HEK293 (cell line): ENCODE measurements around the gene DEFB125.
A peak's percentile ranks its signal among the peaks of the same experiment; 100 is the strongest.

Experiments used
- CTCF ChIA-PET: fragments of 350-600 bp; formaldehyde crosslinking; extraction: SDS; loops from one replicate; lab custom pipeline; 2021; ENCODE audit warnings: antibody characterized with exemption; lab: Yijun Ruan, JAX
- POLR2A ChIA-PET: fragments of 300-600 bp; formaldehyde crosslinking; extraction: SDS; loops from one replicate; lab custom pipeline; 2020; ENCODE audit warnings: antibody characterized with exemption, inconsistent platforms; lab: Yijun Ruan, JAX
- H3K27ac ChIP-seq: fragments of 200-500 bp; sonication (Bioruptor generic); 2 replicates; pipeline ENCODE4 v1.5.1; 2014; ENCODE audit warnings: low read depth, low read length, control low read depth, inconsistent platforms; ENCODE audit errors: extremely low read depth
- H3K36me3 ChIP-seq, 2 experiments: fragments of 200-500 bp in 1 of 2; sonication (Bioruptor generic) in 1 of 2; 1 replicate in 1 of 2; 2 replicates in 1 of 2; pipeline ENCODE4 v1.5.1; 2014 to 2017; ENCODE audit warnings: inconsistent platforms in 2 of 2, low read length in 2 of 2; ENCODE audit not compliant: control insufficient read depth in 2 of 2, insufficient read depth in 1 of 2
- H3K4me1 ChIP-seq: fragments of 200-500 bp; sonication (Bioruptor generic); 2 replicates; pipeline ENCODE4 v1.5.1; 2014; ENCODE audit warnings: mild to moderate bottlenecking, low read length, inconsistent platforms; ENCODE audit not compliant: control insufficient read depth, insufficient read depth
- H3K4me3 ChIP-seq: 2 replicates; pipeline ENCODE4 v1.5.1; 2011; ENCODE audit warnings: low read depth, mild to moderate bottlenecking, control low read depth, low read length, moderate library complexity
- H3K9me3 ChIP-seq: fragments of 200-500 bp; sonication (Bioruptor generic); 2 replicates; pipeline ENCODE4 v1.5.1; 2014; ENCODE audit warnings: low read depth, low read length, inconsistent platforms; ENCODE audit not compliant: control insufficient read depth, insufficient read depth
- OSR2 ChIP-seq: fragments of 450-650 bp; formaldehyde crosslinking; IDR thresholded peaks from 2 replicates; pipeline ENCODE4 v1.5.1; 2016; ENCODE audit warnings: missing biosample characterization, missing genetic modification characterization
- TCF7L2 ChIP-seq: IDR thresholded peaks from 2 replicates; pipeline ENCODE4 v1.6.1; 2011; ENCODE audit warnings: low read depth, mild to moderate bottlenecking, inconsistent platforms, low read length, moderate library complexity, borderline replicate concordance
- YY1 ChIP-seq: fragments of 450-650 bp; formaldehyde crosslinking; IDR thresholded peaks from 2 replicates; pipeline ENCODE4 v1.5.1; 2018; ENCODE audit warnings: missing biosample characterization, missing genetic modification characterization
- ZNF114 ChIP-seq: fragments of 450-650 bp; formaldehyde crosslinking; IDR thresholded peaks from 2 replicates; pipeline ENCODE4 v1.5.0; 2017; ENCODE audit warnings: missing biosample characterization, missing genetic modification characterization
- ZNF140 ChIP-seq: fragments of 450-650 bp; formaldehyde crosslinking; IDR thresholded peaks from 2 replicates; pipeline ENCODE4 v1.5.1; 2016; ENCODE audit warnings: missing biosample characterization, missing genetic modification characterization
- ZNF214 ChIP-seq: fragments of 450-650 bp; formaldehyde crosslinking; IDR thresholded peaks from 2 replicates; pipeline ENCODE4 v1.5.1; 2017; ENCODE audit warnings: missing biosample characterization, mild to moderate bottlenecking, missing genetic modification characterization, borderline replicate concordance
- ZNF221 ChIP-seq: fragments of 450-650 bp; formaldehyde crosslinking; IDR thresholded peaks from 2 replicates; pipeline ENCODE4 v1.5.1; 2017; ENCODE audit warnings: missing biosample characterization, missing genetic modification characterization, borderline replicate concordance
- ZNF558 ChIP-seq: fragments of 450-650 bp; formaldehyde crosslinking; IDR thresholded peaks from 2 replicates; pipeline ENCODE4 v1.5.1; 2016; ENCODE audit warnings: missing biosample characterization, missing genetic modification characterization
- ZNF670 ChIP-seq: fragments of 450-650 bp; formaldehyde crosslinking; IDR thresholded peaks from 2 replicates; pipeline ENCODE4 v1.5.1; 2016; ENCODE audit warnings: missing biosample characterization, missing genetic modification characterization, low read depth
- ZNF707 ChIP-seq: fragments of 450-650 bp; formaldehyde crosslinking; IDR thresholded peaks from 2 replicates; pipeline ENCODE4 v1.5.1; 2016; ENCODE audit warnings: missing biosample characterization, missing genetic modification characterization
- ZNF747 ChIP-seq: fragments of 450-650 bp; formaldehyde crosslinking; IDR thresholded peaks from 2 replicates; pipeline ENCODE4 v1.5.1; 2016; ENCODE audit warnings: missing biosample characterization, missing genetic modification characterization
- ZNF768 ChIP-seq: fragments of 450-650 bp; formaldehyde crosslinking; IDR thresholded peaks from 2 replicates; pipeline ENCODE4 v1.5.1; 2018; ENCODE audit warnings: missing biosample characterization, mild to moderate bottlenecking, missing genetic modification characterization
- ZNF785 ChIP-seq: fragments of 450-650 bp; formaldehyde crosslinking; IDR thresholded peaks from 2 replicates; pipeline ENCODE4 v1.5.1; 2016; ENCODE audit warnings: missing biosample characterization, missing genetic modification characterization
- TF ChIP-seq, protein P1 (sequence below): fragments of 450-650 bp; formaldehyde crosslinking; IDR thresholded peaks from 2 replicates; pipeline ENCODE4; 2016; ENCODE audit warnings: missing biosample characterization, missing genetic modification characterization
- TF ChIP-seq, protein P2 (sequence below): fragments of 450-650 bp; formaldehyde crosslinking; IDR thresholded peaks from 2 replicates; pipeline ENCODE4 v1.5.1; 2017; ENCODE audit warnings: missing biosample characterization, missing genetic modification characterization
- TF ChIP-seq, protein P3 (sequence below): fragments of 450-650 bp; formaldehyde crosslinking; IDR thresholded peaks from 2 replicates; pipeline ENCODE4 v1.5.1; 2016; ENCODE audit warnings: missing biosample characterization, missing genetic modification characterization

The DEFB125 gene

DNA sequence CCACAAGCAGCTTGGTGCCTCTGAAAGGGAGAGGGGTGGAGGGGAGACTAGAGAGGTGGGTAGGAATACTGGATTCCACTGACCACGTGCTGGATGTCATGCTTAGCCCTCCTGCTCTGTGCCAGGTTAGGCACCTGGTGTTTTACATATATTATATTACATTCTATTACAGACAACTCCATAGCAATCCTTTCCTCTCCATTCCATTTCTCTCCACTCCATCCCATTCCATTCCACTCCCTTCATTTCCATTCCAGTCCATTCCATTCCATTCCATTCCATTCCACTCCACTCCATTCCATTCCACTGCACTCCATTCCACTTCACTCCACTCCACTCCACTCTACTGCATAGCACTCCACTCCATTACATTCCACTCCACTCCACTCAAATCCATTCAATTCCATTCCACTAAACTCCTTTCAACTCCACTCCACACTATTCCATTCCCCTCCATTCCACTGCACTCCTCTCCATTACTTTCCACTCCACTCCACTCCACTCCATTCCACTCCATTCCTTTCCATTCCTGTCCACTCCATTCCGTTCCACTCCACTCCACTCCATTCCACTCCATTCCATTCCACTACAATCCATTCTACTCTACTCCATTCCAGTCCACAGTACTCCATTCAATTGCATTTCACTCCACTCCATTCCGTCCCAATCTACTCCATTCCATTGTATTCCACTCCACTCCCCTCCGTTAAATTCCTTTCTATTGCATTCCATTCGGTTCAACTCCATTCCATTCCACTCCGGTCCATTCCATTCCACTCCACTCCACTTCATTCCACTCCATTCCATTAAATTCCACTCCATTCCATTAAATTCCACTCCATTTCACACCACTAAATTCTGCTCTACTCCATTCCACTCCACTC lies 27.2 kb upstream of the DEFB125 start (continued):
- TF ChIP-seq, protein P1, sequence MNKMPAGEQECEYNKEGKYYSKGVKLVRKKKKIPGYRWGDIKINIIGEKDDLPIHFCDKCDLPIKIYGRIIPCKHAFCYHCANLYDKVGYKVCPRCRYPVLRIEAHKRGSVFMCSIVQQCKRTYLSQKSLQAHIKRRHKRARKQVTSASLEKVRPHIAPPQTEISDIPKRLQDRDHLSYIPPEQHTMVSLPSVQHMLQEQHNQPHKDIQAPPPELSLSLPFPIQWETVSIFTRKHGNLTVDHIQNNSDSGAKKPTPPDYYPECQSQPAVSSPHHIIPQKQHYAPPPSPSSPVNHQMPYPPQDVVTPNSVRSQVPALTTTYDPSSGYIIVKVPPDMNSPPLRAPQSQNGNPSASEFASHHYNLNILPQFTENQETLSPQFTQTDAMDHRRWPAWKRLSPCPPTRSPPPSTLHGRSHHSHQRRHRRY (tag by site-specific recombination): peak; percentile 70; the same call in 1 of the 2 replicates

DNA sequence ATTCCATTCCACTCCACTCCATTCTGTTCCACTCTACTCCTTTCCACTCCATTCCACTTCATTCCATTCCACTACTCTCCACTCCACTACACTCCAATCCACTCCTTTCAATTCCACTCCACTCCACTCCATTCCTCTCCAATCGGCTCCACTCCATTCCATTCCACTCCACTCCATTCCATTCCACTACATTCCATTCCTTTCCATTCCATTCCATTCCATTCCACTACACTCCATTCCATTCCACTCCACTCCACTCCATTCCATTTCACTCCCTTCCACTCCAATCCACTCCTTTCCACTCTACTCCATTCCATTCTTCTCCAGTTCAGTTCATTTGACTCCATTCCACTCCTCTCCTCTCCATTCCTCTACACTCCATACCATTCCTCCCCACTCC lies 26.2 kb upstream of the DEFB125 start:
- H3K9me3 ChIP-seq: peaks cover 5% of the 10 kb centered on the region
- no peak for TF ChIP-seq ZNF768 (tag by site-specific recombination)
- no peak for TF ChIP-seq ZNF214 (tag by site-specific recombination)
- TF ChIP-seq, protein P2, sequence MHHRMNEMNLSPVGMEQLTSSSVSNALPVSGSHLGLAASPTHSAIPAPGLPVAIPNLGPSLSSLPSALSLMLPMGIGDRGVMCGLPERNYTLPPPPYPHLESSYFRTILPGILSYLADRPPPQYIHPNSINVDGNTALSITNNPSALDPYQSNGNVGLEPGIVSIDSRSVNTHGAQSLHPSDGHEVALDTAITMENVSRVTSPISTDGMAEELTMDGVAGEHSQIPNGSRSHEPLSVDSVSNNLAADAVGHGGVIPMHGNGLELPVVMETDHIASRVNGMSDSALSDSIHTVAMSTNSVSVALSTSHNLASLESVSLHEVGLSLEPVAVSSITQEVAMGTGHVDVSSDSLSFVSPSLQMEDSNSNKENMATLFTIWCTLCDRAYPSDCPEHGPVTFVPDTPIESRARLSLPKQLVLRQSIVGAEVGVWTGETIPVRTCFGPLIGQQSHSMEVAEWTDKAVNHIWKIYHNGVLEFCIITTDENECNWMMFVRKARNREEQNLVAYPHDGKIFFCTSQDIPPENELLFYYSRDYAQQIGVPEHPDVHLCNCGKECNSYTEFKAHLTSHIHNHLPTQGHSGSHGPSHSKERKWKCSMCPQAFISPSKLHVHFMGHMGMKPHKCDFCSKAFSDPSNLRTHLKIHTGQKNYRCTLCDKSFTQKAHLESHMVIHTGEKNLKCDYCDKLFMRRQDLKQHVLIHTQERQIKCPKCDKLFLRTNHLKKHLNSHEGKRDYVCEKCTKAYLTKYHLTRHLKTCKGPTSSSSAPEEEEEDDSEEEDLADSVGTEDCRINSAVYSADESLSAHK (tag by site-specific recombination): no peak
- no peak for TF ChIP-seq TCF7L2
- no peak for TF ChIP-seq ZNF670 (tag by site-specific recombination)
- no peak for TF ChIP-seq ZNF114 (tag by site-specific recombination)
- TF ChIP-seq YY1 (tag by site-specific recombination): no peak
- TF ChIP-seq ZNF785 (tag by site-specific recombination): no peak
- no peak for TF ChIP-seq ZNF558
- no peak for TF ChIP-seq OSR2 (tag by site-specific recombination)

DNA sequence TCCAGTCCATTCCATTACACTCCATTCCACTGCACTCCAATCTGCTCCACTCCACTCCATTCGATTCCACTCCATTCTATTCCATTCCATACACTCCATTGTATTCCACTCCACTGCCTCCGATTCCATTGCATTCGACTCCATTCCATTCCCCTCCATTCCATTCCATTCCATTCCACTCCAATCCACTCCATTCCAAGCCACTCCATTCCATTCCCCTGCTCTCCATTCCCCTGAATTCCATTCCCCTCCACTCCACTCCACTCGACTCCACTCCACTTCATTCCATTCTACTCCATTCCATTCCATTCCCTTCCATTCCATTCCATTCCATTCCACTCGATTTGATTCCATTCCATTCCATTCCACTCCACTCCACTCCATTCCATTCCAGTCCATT lies 25.7 kb upstream of the DEFB125 start:
- CTCF ChIA-PET: no interaction called here
- POLR2A ChIA-PET: no interaction called here
- H3K4me3 ChIP-seq: no peak overlapping the region
- no peak overlapping the region for H3K27ac ChIP-seq
- H3K9me3 ChIP-seq: peaks cover 5% of the 10 kb centered on the region
- no peaks in the 10 kb centered on the region; a peak in 1 of 3 replicates for H3K36me3 ChIP-seq
- no peaks in the 10 kb centered on the region for H3K4me1 ChIP-seq
- TF ChIP-seq, protein P3, sequence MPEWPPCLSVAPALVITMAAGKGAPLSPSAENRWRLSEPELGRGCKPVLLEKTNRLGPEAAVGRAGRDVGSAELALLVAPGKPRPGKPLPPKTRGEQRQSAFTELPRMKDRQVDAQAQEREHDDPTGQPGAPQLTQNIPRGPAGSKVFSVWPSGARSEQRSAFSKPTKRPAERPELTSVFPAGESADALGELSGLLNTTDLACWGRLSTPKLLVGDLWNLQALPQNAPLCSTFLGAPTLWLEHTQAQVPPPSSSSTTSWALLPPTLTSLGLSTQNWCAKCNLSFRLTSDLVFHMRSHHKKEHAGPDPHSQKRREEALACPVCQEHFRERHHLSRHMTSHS (tag by site-specific recombination): no peak
- TF ChIP-seq ZNF707 (tag by site-specific recombination): no peak
- TF ChIP-seq ZNF140 (tag by site-specific recombination): 0 out of 2 replicates have a peak, but pooled peaks have one; percentile 2
- TF ChIP-seq ZNF221 (tag by site-specific recombination): no peak
- no peak for TF ChIP-seq ZNF747 (tag by site-specific recombination)

More for the DNA sequence above, 26.2 kb upstream of the DEFB125 start:
- ChIA-PET POLR2A (no interaction called here), CTCF (no interaction called here)
- Histone ChIP-seq H3K4me3 (no peak overlapping the region), H3K36me3 (no peaks in the 10 kb centered on the region; a peak in 1 of 3 replicates), H3K4me1 (no peaks in the 10 kb centered on the region), H3K27ac (no peak overlapping the region)
